GM12873 (cell line): ENCODE measurements around the gene TMEM187.

Source experiments
- TF ChIP-seq, protein P1 (sequence below): IDR thresholded peaks from 2 replicates; pipeline ENCODE4 v1.5.1; 2012; ENCODE audit warnings: low read depth, mild to moderate bottlenecking, moderate library complexity, low read length, control low read depth; ENCODE audit not compliant: insufficient read depth; ENCODE audit errors: missing control alignments

The TMEM187 gene

DNA sequence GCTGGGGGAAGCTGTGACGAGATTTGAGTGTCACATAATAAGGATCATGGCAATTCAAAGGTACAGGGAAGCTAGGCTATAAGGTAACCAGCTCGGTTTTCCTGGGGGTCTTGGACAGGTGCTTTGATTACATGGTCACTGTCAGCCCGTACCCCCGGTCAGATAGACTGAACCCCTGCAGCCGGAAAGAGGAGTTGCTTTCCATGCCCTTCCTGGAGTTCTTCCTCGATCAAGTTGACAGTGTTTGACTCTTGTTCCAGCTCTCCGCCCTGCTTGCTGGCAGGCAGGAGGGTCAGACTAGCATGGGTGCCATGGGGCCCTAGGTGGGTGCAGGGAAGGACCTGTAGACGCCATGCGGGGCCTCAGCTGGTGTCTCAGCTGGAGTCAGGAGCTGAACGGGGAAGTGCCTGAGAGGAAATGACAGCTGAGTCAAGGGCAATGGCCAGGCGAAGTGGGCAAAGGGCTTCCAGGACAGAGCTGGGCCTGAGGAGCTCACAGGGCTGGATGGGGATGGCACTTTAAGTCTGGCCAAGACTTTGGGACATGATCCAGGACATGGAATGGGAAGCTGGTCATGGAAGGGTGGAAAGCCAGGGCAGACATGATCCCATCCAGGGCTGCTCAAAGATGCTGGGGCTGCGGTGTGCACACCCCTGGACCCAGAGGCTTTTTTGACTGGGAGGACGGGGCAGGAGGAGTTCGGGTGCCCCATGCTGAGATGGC, 1.6 kb downstream of the TMEM187 start:
- TF ChIP-seq, protein P1, sequence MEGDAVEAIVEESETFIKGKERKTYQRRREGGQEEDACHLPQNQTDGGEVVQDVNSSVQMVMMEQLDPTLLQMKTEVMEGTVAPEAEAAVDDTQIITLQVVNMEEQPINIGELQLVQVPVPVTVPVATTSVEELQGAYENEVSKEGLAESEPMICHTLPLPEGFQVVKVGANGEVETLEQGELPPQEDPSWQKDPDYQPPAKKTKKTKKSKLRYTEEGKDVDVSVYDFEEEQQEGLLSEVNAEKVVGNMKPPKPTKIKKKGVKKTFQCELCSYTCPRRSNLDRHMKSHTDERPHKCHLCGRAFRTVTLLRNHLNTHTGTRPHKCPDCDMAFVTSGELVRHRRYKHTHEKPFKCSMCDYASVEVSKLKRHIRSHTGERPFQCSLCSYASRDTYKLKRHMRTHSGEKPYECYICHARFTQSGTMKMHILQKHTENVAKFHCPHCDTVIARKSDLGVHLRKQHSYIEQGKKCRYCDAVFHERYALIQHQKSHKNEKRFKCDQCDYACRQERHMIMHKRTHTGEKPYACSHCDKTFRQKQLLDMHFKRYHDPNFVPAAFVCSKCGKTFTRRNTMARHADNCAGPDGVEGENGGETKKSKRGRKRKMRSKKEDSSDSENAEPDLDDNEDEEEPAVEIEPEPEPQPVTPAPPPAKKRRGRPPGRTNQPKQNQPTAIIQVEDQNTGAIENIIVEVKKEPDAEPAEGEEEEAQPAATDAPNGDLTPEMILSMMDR, result no peak

DNA sequence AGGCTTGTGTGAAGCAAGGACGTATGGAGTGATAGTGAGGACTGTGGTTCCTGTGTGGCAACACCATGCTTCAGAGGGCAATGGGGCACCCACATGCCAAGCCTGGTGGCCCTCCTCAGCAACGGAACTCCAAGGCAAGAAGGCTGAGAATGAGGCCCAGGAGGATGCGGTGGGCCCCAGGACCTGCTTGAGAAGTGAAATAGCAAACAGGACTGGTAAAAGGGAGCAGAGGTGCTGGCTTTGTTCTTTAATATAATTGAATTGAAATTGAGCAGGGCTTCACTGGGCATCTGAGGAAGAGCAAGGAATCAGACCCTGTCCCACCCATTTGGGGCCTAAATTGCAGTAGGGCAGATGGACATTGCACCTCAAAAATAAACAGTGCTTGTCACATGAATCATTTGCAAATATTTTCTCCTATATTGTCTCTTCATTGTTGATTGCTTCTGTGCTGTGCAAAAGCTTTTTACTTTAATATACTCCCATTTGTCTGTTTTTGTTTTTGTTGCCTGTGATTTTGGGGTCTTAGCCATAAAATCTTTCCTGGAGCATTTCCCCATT, 2.3 kb downstream of the TMEM187 start:
- TF ChIP-seq, protein P1, result no peak

GRCh38 chrX:153981231-153981630, 8.7 kb downstream of the TMEM187 start:
- TF ChIP-seq, protein P1, result no peak

- TF ChIP-seq, protein P1, result no peak
Observed at GRCh38 chrX:153981771-153982533, 9.4 kb downstream of the TMEM187 start.

GRCh38 chrX:153983321-153983801, 10.8 kb downstream of the TMEM187 start:
- TF ChIP-seq, protein P1, result no peak

- TF ChIP-seq, protein P1, result no peak
Observed at GRCh38 chrX:153984351-153985178, 12.0 kb downstream of the TMEM187 start.
